EH (cell line): ENCODE results near the gene PARD3B.

Experiments
- DNase-seq: peaks from one replicate; pipeline ENCODE4 v3.0.0-alpha.2; 2015; ENCODE audit warnings: low read depth

The PARD3B gene

GRCh38 chr2:205347899-205348298 lies 802.6 kb downstream of the PARD3B start:
- DNase-seq, result no peak

GRCh38 chr2:205352094-205352493 lies 806.8 kb downstream of the PARD3B start:
- peak; percentile 20 for DNase-seq

DNA sequence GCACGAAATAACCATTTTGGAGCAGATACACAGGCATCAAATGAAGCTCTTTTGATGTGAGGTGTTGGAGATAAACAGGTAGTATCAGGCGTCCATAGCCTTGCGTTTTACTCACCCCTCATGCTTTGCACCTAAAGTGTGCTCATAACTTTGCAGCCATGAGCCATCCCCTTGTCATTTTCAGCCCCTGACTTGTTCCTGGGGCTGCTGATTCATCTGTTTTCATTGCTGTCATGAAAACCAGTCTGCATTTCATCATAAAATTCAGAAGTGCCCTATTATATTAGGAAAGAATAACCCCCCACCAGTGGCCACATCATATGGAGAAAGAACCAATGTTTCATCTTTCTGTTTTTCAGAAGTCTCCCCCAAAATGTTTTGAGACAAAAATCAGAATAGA lies 807.3 kb downstream of the PARD3B start:
- peak; percentile 72 for DNase-seq

DNA sequence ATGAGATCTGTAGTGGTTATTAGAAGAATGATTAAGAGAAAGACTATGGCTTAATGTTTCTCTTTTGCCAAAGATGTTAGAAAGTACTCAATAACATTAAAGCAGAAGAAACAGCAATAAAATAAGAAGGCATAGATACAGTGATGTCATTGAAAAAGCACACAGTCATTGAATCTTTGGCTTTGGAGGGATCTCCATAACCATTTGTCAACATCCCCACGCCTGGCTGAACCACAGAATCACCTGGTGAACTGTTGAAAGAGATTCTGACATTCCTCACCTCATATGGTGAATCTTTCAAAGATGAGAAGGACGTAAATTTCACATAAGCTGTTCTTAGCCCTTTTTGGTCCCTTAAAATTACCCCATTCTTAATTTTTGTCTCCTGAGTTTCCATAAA lies 812.5 kb downstream of the PARD3B start:
- DNase-seq, result peak; percentile 14

DNA sequence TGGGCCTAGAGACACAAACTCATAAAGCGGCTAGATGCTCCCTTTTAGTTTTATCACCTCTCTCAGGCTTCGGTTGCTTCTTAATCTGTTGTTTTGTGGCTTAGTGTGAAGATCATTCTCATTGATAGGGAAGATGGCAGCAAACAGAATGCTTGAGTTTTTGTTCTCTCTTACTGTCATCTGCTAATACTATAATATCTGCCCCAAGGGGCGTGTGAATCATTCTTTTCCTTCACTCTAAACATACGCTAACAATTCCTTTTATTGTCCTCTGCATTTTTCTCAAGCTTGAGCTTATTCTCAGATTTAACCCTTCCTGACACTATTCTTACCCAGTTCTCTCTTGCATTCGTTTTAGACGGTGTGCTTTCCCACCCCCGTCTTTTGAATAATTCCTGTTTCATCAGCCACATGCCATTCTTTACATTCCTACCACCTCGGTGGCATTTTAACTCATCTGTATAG lies 813.1 kb downstream of the PARD3B start:
- peak; percentile 84 for DNase-seq

- no peak for DNase-seq
Observed at GRCh38 chr2:205361272-205361671, 816.0 kb downstream of the PARD3B start.

DNA sequence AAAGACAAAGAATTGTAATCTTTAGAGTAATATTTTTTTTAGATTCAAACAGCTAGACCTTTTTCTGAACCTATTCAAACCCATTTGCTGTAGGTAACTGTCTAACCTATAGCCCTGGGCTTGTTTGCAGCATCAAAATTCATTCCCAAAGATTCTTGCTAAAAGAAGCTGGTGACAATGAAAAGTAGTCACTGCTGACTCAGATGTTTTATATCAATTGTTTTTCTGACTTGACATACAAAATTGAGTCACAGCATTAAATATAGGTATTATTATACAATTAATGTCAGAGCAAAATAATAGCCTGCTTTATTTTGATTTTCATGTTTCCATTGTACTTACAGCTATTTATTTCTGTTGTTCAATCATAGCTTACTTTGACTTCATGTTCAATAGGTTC lies 816.7 kb downstream of the PARD3B start:
- no peak for DNase-seq

GRCh38 chr2:205364261-205364660 lies 819.0 kb downstream of the PARD3B start:
- DNase-seq, result no peak

- DNase-seq, result no peak
Observed at GRCh38 chr2:205366336-205367060, 821.2 kb downstream of the PARD3B start.

- DNase-seq, result no peak
Observed at GRCh38 chr2:205367331-205367935, 822.2 kb downstream of the PARD3B start.

DNA sequence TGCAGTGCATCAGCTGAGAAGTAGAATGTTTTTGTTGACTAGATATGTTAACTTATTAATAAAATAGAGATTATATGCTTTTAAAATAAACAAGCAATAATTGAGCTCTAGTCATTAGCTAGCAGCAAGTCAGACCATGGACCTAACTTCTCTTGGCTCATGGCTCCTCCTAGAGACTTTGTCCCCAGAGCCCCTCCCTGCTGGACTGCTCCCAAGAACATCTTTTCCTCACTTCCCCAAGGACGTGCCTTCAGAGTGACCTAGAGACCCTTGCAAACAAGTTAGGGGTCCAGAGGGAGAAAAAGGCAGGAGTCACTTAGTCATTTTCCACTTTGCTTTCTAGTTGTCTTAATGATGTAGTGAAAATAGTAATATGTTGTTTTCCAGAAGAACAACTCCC lies 824.5 kb downstream of the PARD3B start:
- DNase-seq, result no peak

DNA sequence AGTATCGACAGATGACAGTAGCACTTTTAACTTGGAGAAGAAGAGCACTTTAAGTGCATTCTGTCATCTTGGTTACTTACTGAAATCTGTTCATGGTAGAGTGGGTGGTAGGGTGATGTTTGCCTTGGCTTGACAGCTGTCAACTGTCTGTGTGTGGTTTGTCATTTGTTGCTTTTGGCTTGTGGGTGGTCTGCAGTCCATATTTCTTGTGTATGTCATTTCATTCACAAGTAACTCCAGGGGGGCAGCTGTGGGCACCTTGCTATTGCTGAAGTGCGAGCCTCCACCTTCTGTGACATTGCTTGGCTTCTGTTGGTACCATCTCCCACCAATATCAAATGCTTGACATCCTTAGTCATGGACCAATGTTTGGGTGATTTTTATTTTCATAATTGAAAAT lies 825.5 kb downstream of the PARD3B start:
- DNase-seq, result no peak

DNA sequence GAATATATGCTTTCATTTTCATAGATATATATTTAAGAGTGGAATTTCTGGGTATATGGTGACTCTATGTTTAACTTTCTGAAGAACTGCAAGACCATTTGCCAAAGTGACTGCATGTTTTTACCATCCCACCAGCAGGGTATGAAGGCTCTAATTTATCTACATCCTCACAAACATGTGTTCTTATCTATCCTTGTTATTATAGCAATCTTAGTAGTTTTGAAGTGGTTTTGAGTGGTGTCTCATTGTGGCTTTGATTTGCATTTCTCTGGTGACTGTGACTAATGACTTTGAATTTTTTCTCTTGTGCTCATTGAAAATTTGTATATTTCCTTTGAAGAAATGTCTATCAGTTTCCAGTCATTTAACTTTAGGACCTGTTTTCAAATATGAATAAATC lies 826.9 kb downstream of the PARD3B start:
- peak; percentile 56 for DNase-seq

GRCh38 chr2:205375461-205376448 lies 830.5 kb downstream of the PARD3B start:
- no peak for DNase-seq

- DNase-seq, result no peak
Observed at GRCh38 chr2:205377324-205377723, 832.0 kb downstream of the PARD3B start.

DNA sequence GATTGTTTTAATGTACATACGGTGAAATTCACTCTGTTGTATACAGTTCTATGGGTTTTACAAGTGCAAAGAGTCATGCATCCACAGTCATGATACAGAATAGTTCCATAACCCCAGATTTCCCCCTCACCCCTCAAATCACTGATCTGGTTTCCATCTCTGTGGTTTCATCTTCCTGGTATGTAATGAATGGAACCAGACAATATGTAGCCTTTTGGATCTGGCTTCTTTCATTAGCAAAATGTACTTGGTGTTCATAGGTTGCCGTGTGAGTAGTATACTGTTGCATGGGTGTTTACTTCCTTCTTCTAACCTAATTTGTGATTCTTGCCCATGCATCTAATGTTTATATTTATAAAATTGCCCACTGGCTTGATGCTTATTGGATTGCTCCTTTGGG lies 838.3 kb downstream of the PARD3B start:
- DNase-seq, result no peak

DNA sequence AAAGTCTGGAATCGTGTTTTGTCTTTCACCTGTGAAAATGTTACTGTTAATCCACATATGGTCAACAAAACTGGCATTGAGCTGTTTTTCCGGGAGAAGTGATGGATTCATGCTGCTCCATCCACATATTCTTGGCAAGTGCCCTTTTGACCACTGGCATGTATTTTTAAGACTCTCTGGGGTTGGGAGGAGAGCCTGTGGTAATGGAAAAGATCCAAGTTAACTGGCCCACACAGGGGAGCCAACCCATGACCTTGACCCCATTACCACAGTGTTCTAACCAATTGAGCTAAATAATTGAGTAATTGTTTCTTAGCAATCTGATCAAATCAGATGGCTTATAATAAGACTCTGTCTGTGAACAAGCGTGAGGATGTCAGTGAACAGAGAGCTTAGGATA lies 840.8 kb downstream of the PARD3B start:
- DNase-seq, result peak; percentile 56

- no peak for DNase-seq
Observed at GRCh38 chr2:205387350-205388055, 842.2 kb downstream of the PARD3B start.

GRCh38 chr2:205390866-205391265 lies 845.6 kb downstream of the PARD3B start:
- peak; percentile 45 for DNase-seq

DNA sequence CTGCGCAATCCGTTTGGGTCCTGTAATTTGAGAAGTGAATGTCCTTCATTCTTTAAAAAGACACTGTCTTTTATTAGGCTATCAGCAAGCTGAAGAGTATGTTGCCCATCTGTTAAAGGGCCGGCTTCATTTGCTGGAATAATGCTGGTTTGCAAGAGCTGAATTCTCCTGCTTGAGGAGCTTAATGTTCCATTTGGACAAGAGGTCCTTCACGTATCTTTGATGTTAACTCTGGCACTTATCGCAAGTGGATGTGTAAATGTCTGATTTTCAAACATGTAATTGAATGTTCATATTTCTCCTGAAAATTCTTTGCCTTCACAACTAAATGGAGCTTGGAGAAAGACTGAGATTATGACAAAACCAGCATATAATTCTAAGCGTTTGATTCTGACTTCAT lies 856.2 kb downstream of the PARD3B start:
- no peak for DNase-seq

GRCh38 chr2:205402011-205402410 lies 856.7 kb downstream of the PARD3B start:
- DNase-seq, result no peak

- peak; percentile 75 for DNase-seq
Observed at GRCh38 chr2:205403244-205403825, 858.1 kb downstream of the PARD3B start.
